Body of pancreas (tissue), 4 donors: Measurements from ENCODE around the gene TRIM5. TPM values are rescaled to one million over a fixed set of nuclear protein-coding genes. Genes with fewer than 3 reads are reported as not detected.
"Not testable (repeated sequence)": the region's sequence is repeated elsewhere in the genome, so short reads cannot be mapped to it uniquely, and the experiment has no call there.

Experiments used
- ATAC-seq: fragments of 150-250 bp; one replicate; pipeline ENCODE4 v1.9.1; 2016
- DNase-seq, 4 donors: peaks; one replicate each; pipeline ENCODE4 v3.0.0-alpha.2; 2019
- H3K27ac ChIP-seq, 4 donors: fragments of 200-600 bp; sonication (generic); 1 replicate in 3 of 4; 2 replicates in 1 of 4; pipeline versions ENCODE4 v1.5.1 to v1.6.1; 2016 to 2019; ENCODE audit warnings: mild to moderate bottlenecking in 1 of 4, mixed read lengths in 1 of 4, moderate library complexity in 1 of 4
- H3K27me3 ChIP-seq, 2 donors: fragments of 200-600 bp; sonication (generic); one replicate each; pipeline ENCODE4 v1.6.0; 2016; ENCODE audit warnings: mild to moderate bottlenecking in 1 of 2
- H3K36me3 ChIP-seq, 2 donors: fragments of 200-600 bp; sonication (generic); replicated peaks in 1 of 2; 2 replicates each; pipeline ENCODE4 v1.5.1; 2016; ENCODE audit warnings: low read depth in 2 of 2; ENCODE audit not compliant: insufficient read depth in 1 of 2
- H3K4me1 ChIP-seq: fragments of 200-600 bp; sonication (generic); one replicate; pipeline ENCODE4 v1.6.0; 2016
- H3K4me3 ChIP-seq, 2 donors: fragments of 200-600 bp; sonication (generic); 1 replicate in 1 of 2; 2 replicates in 1 of 2; pipeline ENCODE4 v1.5.1; 2016 to 2019
- H3K9me3 ChIP-seq, 3 donors: fragments of 200-600 bp; sonication (generic); 1 replicate in 2 of 3; 2 replicates in 1 of 3; pipeline ENCODE4 v1.5.1; 2016
- CTCF ChIP-seq, 7 experiments: fragments of 450-650 bp in 4 of 7; fragments of 200-600 bp in 3 of 7; sonication (generic) in 3 of 7; IDR thresholded peaks; one replicate each; pipeline ENCODE4 v1.5.1; 2016 to 2019; ENCODE audit warnings: antibody characterized with exemption in 7 of 7
- POLR2A ChIP-seq, 3 donors: fragments of 450-650 bp; IDR thresholded peaks; one replicate each; pipeline ENCODE4 v1.6.1; 2016; ENCODE audit warnings: antibody characterized with exemption in 3 of 3, mild to moderate bottlenecking in 2 of 3
- WGBS, 2 donors: methylation state at CpG; one replicate each; pipeline ENCODE4 v1.1.5; 2017; 5-methylcytosine and 5-hydroxymethylcytosine counted together
- intact Hi-C: fragments of 100-400 bp; cut with DNase I; formaldehyde crosslinking; loops from one replicate; pipeline ENCODE4 v1.15.1; 2023
- total RNA-seq, 2 donors: library from RNA; depleted of rRNA; stranded (reverse); fragments of >200 nt; gene quantifications; one replicate each; pipeline ENCODE4 v1.1.0, GENCODE V29; 2016

TRIM5 gene
- total RNA-seq, 2 donors from 2014 or later = 18.7 to 25.1 TPM

GRCh38 chr11:5686426-5686825 is 1.6 kb upstream of the TRIM5 start:
- Histone ChIP-seq H3K4me3 (no peak overlapping the region), H3K27ac (no peak overlapping the region), H3K27me3 (no peaks in the 10 kb centered on the region), H3K4me1 (peaks cover 32% of the 10 kb centered on the region), H3K9me3 (no peaks in the 10 kb centered on the region), H3K36me3 (no peaks in the 10 kb centered on the region)
- no peak for TF ChIP-seq POLR2A (IDR thresholded peaks at IDR 0.05)
- TF ChIP-seq CTCF (IDR thresholded peaks at IDR 0.05) = no peak
- DNase-seq (no peak), ATAC-seq (no peak)
- 90 to 95% methylated on average over 4 of the region's 4 CpGs for WGBS, 2 donors
- intact Hi-C loops = no loop called here

- TF ChIP-seq CTCF (IDR thresholded peaks at IDR 0.05) = no peak
- no peak for TF ChIP-seq POLR2A (IDR thresholded peaks at IDR 0.05)
- peak in 1 of 4 donors; percentile 19 for DNase-seq
- Histone ChIP-seq H3K27ac (peak overlapping the region; percentile 82 to 98 (median 91)), H3K4me1 (peaks cover 34% of the 10 kb centered on the region), H3K4me3 (peak overlapping the region; percentile 19 to 30), H3K36me3 (peaks cover 0 to 3% of the 10 kb centered on the region in 2 donors), H3K9me3 (no peaks in the 10 kb centered on the region), H3K27me3 (no peaks in the 10 kb centered on the region)
- intact Hi-C loops = no loop called here
- WGBS, 2 donors = 16 to 21% methylated on average over 7 to 8 of the region's 8 CpGs
- ATAC-seq = peak; percentile 10
These were observed 733 bp downstream of the TRIM5 start for GRCh38 chr11:5684036-5684645.

- peak overlapping the region in 3 of 4 donors; percentile 90 to 98 (median 92) for H3K27ac ChIP-seq
- intact Hi-C loops, H3K27me3 ChIP-seq, H3K36me3 ChIP-seq, ATAC-seq, H3K9me3 ChIP-seq: not testable (repeated sequence)
- H3K4me1 ChIP-seq = peaks cover 33% of the 10 kb centered on the region
- peak; percentile 65 to 91 (median 84) for TF ChIP-seq POLR2A (IDR thresholded peaks at IDR 0.05)
- peak overlapping the region in 1 of 2 donors; percentile 30 for H3K4me3 ChIP-seq
- peak; percentile 44 to 63 (median 52) for DNase-seq
- WGBS, 2 donors = 14 to 26% methylated on average over 7 of the region's 7 CpGs
These were observed 1.3 kb downstream of the TRIM5 start for GRCh38 chr11:5683620-5684019.

- H3K4me3 ChIP-seq, ATAC-seq, H3K27ac ChIP-seq, DNase-seq, H3K36me3 ChIP-seq, H3K9me3 ChIP-seq, intact Hi-C loops, H3K27me3 ChIP-seq: not testable (repeated sequence)
- 48 to 84% methylated on average over 3 to 5 of the region's 33 CpGs for WGBS, 2 donors
- peaks cover 33% of the 10 kb centered on the region for H3K4me1 ChIP-seq
These were observed 1.9 kb downstream of the TRIM5 start for GRCh38 chr11:5682890-5683441.

- H3K4me3 ChIP-seq = no peak overlapping the region
- no peak overlapping the region for H3K27ac ChIP-seq
- peaks cover 28% of the 10 kb centered on the region for H3K4me1 ChIP-seq
- peaks cover 12 to 14% of the 10 kb centered on the region in 2 donors for H3K36me3 ChIP-seq
- no peak for ATAC-seq
- intact Hi-C loops = no loop called here
- WGBS, 2 donors = 96 to 98% methylated on average over 7 of the region's 7 CpGs
- no peaks in the 10 kb centered on the region for H3K27me3 ChIP-seq
- DNase-seq = no peak
- H3K9me3 ChIP-seq = no peaks in the 10 kb centered on the region
- no peak for TF ChIP-seq POLR2A (IDR thresholded peaks at IDR 0.05)
- no peak for TF ChIP-seq CTCF (IDR thresholded peaks at IDR 0.05)
These were observed 5.1 kb downstream of the TRIM5 start for GRCh38 chr11:5679811-5680210.

GRCh38 chr11:5674391-5674790 is 10.5 kb downstream of the TRIM5 start:
- intact Hi-C loops = no loop called here
- DNase-seq (no peak), ATAC-seq (no peak)
- Histone ChIP-seq H3K36me3 (peaks cover 12 to 14% of the 10 kb centered on the region in 2 donors), H3K9me3 (no peaks in the 10 kb centered on the region), H3K4me1 (no peaks in the 10 kb centered on the region), H3K27me3 (no peaks in the 10 kb centered on the region), H3K4me3 (no peak overlapping the region), H3K27ac (no peak overlapping the region)
- 87 to 99% methylated on average over 4 of the region's 4 CpGs for WGBS, 2 donors
- TF ChIP-seq CTCF (IDR thresholded peaks at IDR 0.05) (no peak), POLR2A (IDR thresholded peaks at IDR 0.05) (no peak)
